GM18507 (cell line): ENCODE data around the gene LGMN.
"Not testable (repeated sequence)": the region's sequence is repeated elsewhere in the genome, so short reads cannot be mapped to it uniquely, and the experiment has no call there.

Experiments used
- DNase-seq: peaks from one replicate; pipeline ENCODE4 v3.0.0; 2011; ENCODE audit warnings: low read depth; ENCODE audit not compliant: insufficient read length; ENCODE audit errors: extremely low spot score
- FAIRE-seq: peaks from 2 replicates; lab custom pipeline; 2011; peaks lifted over from hg19 to GRCh38; lab: Jason Lieb, UNC

The LGMN gene

GRCh38 chr14:92748259-92749016 is at the start of gene LGMN:
Gene LGMN (minus strand): TSS chr14:92748627. CDS start chr14:92732786, 15,841 bp downstream.
- peak; percentile 90 for FAIRE-seq
- DNase-seq, result peak; percentile 74

- FAIRE-seq, result no peak
- no peak for DNase-seq
Measured at GRCh38 chr14:92794961-92795360, 46.5 kb upstream of the LGMN start.

GRCh38 chr14:92794547-92794941 is 46.1 kb upstream of the LGMN start:
- FAIRE-seq, result no peak

GRCh38 chr14:92793709-92794546 is 45.5 kb upstream of the LGMN start, which contains the start of gene GOLGA5:
Gene GOLGA5 (plus strand): TSS chr14:92794305. CDS start chr14:92797438, 3,133 bp downstream.
- FAIRE-seq, result peak; percentile 97
- DNase-seq, result peak; percentile 86

More at GRCh38 chr14:92794547-92794941, 46.1 kb upstream of the LGMN start:
- no peak for DNase-seq

- DNase-seq (no peak), FAIRE-seq (no peak)
Measured at GRCh38 chr14:92792885-92793284, 44.5 kb upstream of the LGMN start.

- FAIRE-seq (no peak), DNase-seq (no peak)
Measured at GRCh38 chr14:92789457-92790089, 41.1 kb upstream of the LGMN start.

GRCh38 chr14:92787554-92787953 is 39.1 kb upstream of the LGMN start:
- FAIRE-seq, result no peak
- DNase-seq, result no peak

GRCh38 chr14:92786427-92786756 is 38.0 kb upstream of the LGMN start:
- DNase-seq (no peak), FAIRE-seq (no peak)

- no peak for FAIRE-seq
- no peak for DNase-seq
Measured at GRCh38 chr14:92785667-92786426, 37.4 kb upstream of the LGMN start.

- no peak for DNase-seq
Measured at GRCh38 chr14:92783813-92784431, 35.5 kb upstream of the LGMN start.

GRCh38 chr14:92781350-92781749 is 32.9 kb upstream of the LGMN start:
- DNase-seq (no peak), FAIRE-seq (no peak)

More at GRCh38 chr14:92783813-92784431, 35.5 kb upstream of the LGMN start:
- peak; percentile 92 for FAIRE-seq

- FAIRE-seq (no peak), DNase-seq (no peak)
Measured at GRCh38 chr14:92780444-92781232, 32.2 kb upstream of the LGMN start.

GRCh38 chr14:92778868-92779565 is 30.6 kb upstream of the LGMN start:
- FAIRE-seq, result peak; percentile 92
- not testable (repeated sequence) for DNase-seq

GRCh38 chr14:92775292-92775691 is 26.9 kb upstream of the LGMN start:
- not testable (repeated sequence) for DNase-seq
- FAIRE-seq, result peak; percentile 99

- DNase-seq (no peak), FAIRE-seq (no peak)
Measured at GRCh38 chr14:92774572-92774971, 26.1 kb upstream of the LGMN start.

GRCh38 chr14:92770484-92770883 is 22.1 kb upstream of the LGMN start:
- peak; percentile 50 for FAIRE-seq
- no peak for DNase-seq

GRCh38 chr14:92768795-92769194 is 20.4 kb upstream of the LGMN start:
- FAIRE-seq, result peak; percentile 9

GRCh38 chr14:92768236-92768635 is 19.8 kb upstream of the LGMN start:
- peak; percentile 100 for FAIRE-seq

More at GRCh38 chr14:92768795-92769194, 20.4 kb upstream of the LGMN start:
- DNase-seq, result no peak

More at GRCh38 chr14:92768236-92768635, 19.8 kb upstream of the LGMN start:
- DNase-seq, result not testable (repeated sequence)
